Measurements from ENCODE around the gene IL17B. TPM values are rescaled to one million over a fixed set of nuclear protein-coding genes. Genes with fewer than 3 reads are reported as not detected.

The IL17B gene
- total and polyA plus RNA-seq, 2 of the 13 experiments (the other 11 are each of a cell fraction or from before 2014, with no cell fraction given) = 0.29 to 2.6 TPM

DNA sequence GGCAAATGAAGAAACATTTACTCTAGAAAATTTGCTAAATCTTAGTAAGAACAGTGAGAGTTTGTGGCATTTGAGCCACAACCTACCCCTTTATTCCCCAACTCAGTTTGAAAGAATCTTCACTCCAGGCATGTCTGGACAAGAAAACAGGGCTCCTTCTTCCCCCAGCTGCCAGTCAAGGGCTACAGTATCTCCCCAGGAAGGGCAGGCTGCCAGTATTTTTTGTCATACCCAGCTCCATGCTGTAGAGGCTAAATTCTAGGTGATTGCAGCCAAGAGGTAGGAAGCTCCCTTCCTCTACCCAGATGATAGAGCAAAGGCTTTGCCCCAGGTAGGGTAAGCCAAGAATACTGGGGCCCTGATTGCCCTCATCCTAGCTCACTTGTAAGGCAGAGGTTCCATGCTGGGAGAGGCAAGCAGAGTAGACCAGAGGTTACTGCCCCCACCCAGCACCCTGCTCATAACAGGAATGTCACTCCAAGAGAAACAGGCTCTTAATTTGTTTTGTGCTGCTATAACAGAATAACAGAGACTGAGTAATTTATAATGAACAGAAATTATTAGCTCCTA is 53.8 kb downstream of the IL17B start:
- no peak overlapping the region for H3K4me2 ChIP-seq (ENCODE audit: low read depth, low read length)
- no peak overlapping the region for H2AFZ ChIP-seq (ENCODE audit: low read length)
- H3K27ac ChIP-seq (ENCODE audit: extremely low read length, insufficient read depth, low read length) = no peak overlapping the region
- no peaks in the 10 kb centered on the region for H4K20me1 ChIP-seq (ENCODE audit: insufficient read depth, low read length)
- H3K9ac ChIP-seq (ENCODE audit: insufficient read depth, low read depth, low read length) = no peak overlapping the region
- H3K9me3 ChIP-seq (ENCODE audit: low read length) = no peaks in the 10 kb centered on the region
- in situ Hi-C loops (cut with HindIII; ENCODE audit: extremely low pct_ligation_motif_present, low pct_unique_long_range_greater_than_20kb) = no loop called here
- no peak for FAIRE-seq
- no peaks in the 10 kb centered on the region for H3K79me2 ChIP-seq (ENCODE audit: insufficient read depth, low read length)
- TF ChIP-seq HDAC1 (CRISPR knock-in tag; IDR thresholded peaks at IDR 0.05) (no peak), NR3C1 (CRISPR knock-in tag; IDR thresholded peaks at IDR 0.05) (no peak), NR2F1 (CRISPR knock-in tag; IDR thresholded peaks at IDR 0.05) (no peak), THAP9 (CRISPR knock-in tag; IDR thresholded peaks at IDR 0.05; ENCODE audit: borderline replicate concordance) (no peak), ZNF3 (CRISPR knock-in tag; IDR thresholded peaks at IDR 0.05) (no peak), NAIF1 (CRISPR knock-in tag; IDR thresholded peaks at IDR 0.05; ENCODE audit: borderline replicate concordance) (no peak), CHD2 (IDR thresholded peaks at IDR 0.05; ENCODE audit: low read depth, low read length) (no peak), RCOR2 (CRISPR knock-in tag; IDR thresholded peaks at IDR 0.05) (no peak), ZNF468 (CRISPR knock-in tag; IDR thresholded peaks at IDR 0.05) (no peak)
- TF ChIP-seq, protein P1, sequence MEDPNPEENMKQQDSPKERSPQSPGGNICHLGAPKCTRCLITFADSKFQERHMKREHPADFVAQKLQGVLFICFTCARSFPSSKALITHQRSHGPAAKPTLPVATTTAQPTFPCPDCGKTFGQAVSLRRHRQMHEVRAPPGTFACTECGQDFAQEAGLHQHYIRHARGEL (CRISPR knock-in tag; IDR thresholded peaks at IDR 0.05) = no peak
- H3K36me3 ChIP-seq (replicated peaks in 1 of 2; ENCODE audit: control insufficient read depth in 1 of 2, insufficient read depth in 2 of 2, low read length in 2 of 2) = no peaks in the 10 kb centered on the region
- H3K4me3 ChIP-seq (replicated peaks in 1 of 3; ENCODE audit: insufficient read depth in 1 of 3, low read depth in 2 of 3, low read length in 3 of 3) = no peak overlapping the region
- CTCF ChIA-PET (ENCODE audit: low intra/inter-chr PET ratio, low total read pairs) = no interaction called here
- POLR2A ChIA-PET = interaction anchor here (1.5 to 6.7 kb wide), 2 partner anchors 8 to 19 kb away, joined by 3 to 93 read pairs; partner anchors contain the start of gene GRPEL2
- no peak for ATAC-seq
- peaks cover 61% of the 10 kb centered on the region for H3K4me1 ChIP-seq (ENCODE audit: insufficient read depth, low read length)
- no TSS peak for BruUV-seq (replicated peaks)
- H3K27me3 ChIP-seq (ENCODE audit: control insufficient read depth in 1 of 2, insufficient read depth in 2 of 2, low read length in 2 of 2) = 0 out of 5 replicates have a peak, but pooled peaks cover 0 to 1% of the 10 kb centered on the region in 2 experiments
- intact Hi-C loops (cut with micrococcal nuclease; ENCODE audit: unreplicated experiment) = no loop called here
- no peak for DNase-seq (ENCODE audit: low spot score)
